ENCODE measurements around the gene TMED9.

DNA sequence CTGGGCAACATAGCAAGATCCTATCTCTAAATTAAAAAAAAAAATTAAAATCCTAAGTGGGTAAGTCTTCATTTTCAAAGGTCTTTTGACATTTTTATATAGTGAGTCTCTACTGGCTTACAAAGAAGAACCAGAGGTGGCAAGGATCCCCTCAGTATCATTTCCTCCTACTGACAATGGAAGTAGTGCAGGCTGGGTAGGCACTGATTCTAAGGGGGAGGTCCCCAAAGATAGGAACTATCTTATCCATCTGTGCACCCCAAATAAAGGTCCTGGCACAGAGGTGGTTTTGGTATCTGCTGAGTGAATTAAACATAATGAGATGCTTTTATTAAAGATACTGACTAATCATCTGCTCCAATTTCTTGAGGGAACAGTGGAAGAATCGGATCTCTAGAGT is 41.9 kb upstream of the TMED9 start:
- TF ChIP-seq, protein P1, sequence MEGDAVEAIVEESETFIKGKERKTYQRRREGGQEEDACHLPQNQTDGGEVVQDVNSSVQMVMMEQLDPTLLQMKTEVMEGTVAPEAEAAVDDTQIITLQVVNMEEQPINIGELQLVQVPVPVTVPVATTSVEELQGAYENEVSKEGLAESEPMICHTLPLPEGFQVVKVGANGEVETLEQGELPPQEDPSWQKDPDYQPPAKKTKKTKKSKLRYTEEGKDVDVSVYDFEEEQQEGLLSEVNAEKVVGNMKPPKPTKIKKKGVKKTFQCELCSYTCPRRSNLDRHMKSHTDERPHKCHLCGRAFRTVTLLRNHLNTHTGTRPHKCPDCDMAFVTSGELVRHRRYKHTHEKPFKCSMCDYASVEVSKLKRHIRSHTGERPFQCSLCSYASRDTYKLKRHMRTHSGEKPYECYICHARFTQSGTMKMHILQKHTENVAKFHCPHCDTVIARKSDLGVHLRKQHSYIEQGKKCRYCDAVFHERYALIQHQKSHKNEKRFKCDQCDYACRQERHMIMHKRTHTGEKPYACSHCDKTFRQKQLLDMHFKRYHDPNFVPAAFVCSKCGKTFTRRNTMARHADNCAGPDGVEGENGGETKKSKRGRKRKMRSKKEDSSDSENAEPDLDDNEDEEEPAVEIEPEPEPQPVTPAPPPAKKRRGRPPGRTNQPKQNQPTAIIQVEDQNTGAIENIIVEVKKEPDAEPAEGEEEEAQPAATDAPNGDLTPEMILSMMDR (IDR thresholded peaks at IDR 0.05): no peak
- TF ChIP-seq POLR2A (IDR thresholded peaks at IDR 0.05): no peak

All from adrenal gland (tissue), 5 donors.